Measurements from ENCODE around the gene ITGBL1.

Gene ITGBL1

GRCh38 chr13:101700598-101700997 lies 248.1 kb downstream of the ITGBL1 start:
- Mint-ChIP-seq H3K4me3 (no peak overlapping the region), H3K36me3 (ENCODE audit: low read depth) (no peaks in the 10 kb centered on the region), H3K9me3 (no peaks in the 10 kb centered on the region), H3K27ac (no peak overlapping the region), H3K4me1 (no peaks in the 10 kb centered on the region), H3K27me3 (ENCODE audit: low read depth) (no peaks in the 10 kb centered on the region)
- TF ChIP-seq, protein P1, sequence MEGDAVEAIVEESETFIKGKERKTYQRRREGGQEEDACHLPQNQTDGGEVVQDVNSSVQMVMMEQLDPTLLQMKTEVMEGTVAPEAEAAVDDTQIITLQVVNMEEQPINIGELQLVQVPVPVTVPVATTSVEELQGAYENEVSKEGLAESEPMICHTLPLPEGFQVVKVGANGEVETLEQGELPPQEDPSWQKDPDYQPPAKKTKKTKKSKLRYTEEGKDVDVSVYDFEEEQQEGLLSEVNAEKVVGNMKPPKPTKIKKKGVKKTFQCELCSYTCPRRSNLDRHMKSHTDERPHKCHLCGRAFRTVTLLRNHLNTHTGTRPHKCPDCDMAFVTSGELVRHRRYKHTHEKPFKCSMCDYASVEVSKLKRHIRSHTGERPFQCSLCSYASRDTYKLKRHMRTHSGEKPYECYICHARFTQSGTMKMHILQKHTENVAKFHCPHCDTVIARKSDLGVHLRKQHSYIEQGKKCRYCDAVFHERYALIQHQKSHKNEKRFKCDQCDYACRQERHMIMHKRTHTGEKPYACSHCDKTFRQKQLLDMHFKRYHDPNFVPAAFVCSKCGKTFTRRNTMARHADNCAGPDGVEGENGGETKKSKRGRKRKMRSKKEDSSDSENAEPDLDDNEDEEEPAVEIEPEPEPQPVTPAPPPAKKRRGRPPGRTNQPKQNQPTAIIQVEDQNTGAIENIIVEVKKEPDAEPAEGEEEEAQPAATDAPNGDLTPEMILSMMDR (IDR thresholded peaks at IDR 0.05; ENCODE audit: unreplicated experiment in 3 of 3), result no peak

DNA sequence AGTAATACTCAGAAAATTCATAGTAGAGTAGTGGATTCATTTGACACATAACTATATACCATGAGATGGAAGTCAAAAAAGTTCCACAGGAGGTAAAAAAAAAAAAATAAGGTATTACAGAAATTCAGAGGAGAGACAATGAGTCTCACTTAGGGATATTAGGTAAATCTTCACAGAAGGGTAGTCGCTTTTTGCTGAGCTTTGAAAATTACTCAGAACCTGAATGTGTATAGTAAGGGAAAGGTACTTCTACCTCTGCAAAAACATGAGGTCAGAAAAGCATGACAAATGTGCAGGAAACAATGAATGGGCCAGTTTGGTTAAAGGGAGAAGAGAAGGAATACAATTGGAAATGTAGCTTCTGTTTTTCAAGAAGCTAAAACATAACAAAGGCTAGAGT lies 250.6 kb downstream of the ITGBL1 start:
- H3K9me3 Mint-ChIP-seq, result no peaks in the 10 kb centered on the region
- TF ChIP-seq, protein P1 (IDR thresholded peaks at IDR 0.05; ENCODE audit: unreplicated experiment in 3 of 3), result no peak
- no peaks in the 10 kb centered on the region for H3K4me1 Mint-ChIP-seq
- H3K36me3 Mint-ChIP-seq (ENCODE audit: low read depth), result no peaks in the 10 kb centered on the region
- no peak overlapping the region for H3K27ac Mint-ChIP-seq
- H3K27me3 Mint-ChIP-seq (ENCODE audit: low read depth), result no peaks in the 10 kb centered on the region
- H3K4me3 Mint-ChIP-seq, result no peak overlapping the region

GRCh38 chr13:101703838-101704237 lies 251.4 kb downstream of the ITGBL1 start:
- TF ChIP-seq, protein P1 (IDR thresholded peaks at IDR 0.05; ENCODE audit: unreplicated experiment in 3 of 3), result no peak
- H3K27me3 Mint-ChIP-seq (ENCODE audit: low read depth), result no peaks in the 10 kb centered on the region
- H3K9me3 Mint-ChIP-seq, result no peaks in the 10 kb centered on the region
- no peak overlapping the region for H3K4me3 Mint-ChIP-seq
- no peaks in the 10 kb centered on the region for H3K4me1 Mint-ChIP-seq
- no peaks in the 10 kb centered on the region for H3K36me3 Mint-ChIP-seq (ENCODE audit: low read depth)
- no peak overlapping the region for H3K27ac Mint-ChIP-seq

DNA sequence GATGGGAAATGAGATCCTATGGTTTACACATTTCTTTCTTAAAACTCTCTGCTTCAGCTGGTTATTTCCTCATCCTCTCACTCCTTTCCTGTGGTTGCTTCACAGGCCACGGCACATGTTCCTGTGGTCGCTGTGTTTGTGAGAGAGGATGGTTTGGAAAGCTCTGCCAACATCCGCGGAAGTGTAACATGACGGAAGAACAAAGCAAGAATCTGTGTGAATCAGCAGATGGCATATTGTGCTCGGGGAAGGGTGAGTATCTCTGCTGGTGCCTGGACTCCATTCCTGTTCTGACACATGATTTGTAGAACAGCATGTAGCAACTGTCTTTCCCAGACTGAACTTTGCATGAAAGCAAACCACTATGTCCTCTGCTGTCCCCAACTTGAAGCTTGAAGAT lies 254.2 kb downstream of the ITGBL1 start:
- Mint-ChIP-seq H3K36me3 (ENCODE audit: low read depth) (no peaks in the 10 kb centered on the region), H3K4me1 (no peaks in the 10 kb centered on the region), H3K27me3 (ENCODE audit: low read depth) (no peaks in the 10 kb centered on the region), H3K27ac (no peak overlapping the region), H3K4me3 (no peak overlapping the region), H3K9me3 (no peaks in the 10 kb centered on the region)
- TF ChIP-seq, protein P1 (IDR thresholded peaks at IDR 0.05; ENCODE audit: unreplicated experiment in 3 of 3), result no peak

DNA sequence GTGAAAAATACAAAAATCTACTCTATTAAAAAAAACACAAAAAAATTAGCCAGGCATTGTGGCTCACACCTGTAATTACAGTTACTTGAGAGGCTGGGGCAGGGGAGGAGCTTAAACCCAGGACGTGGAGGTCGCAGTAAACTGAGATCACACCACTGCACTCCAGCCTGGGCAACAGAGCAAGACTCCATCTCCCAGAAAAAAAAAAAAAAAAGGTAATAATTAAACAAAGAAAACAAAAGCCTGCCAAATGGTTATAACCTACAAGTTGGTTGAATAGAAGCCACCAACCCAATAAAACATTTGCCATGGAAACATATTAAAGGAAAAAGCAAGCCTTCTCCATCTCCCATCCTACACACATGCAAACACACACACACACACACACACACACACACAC lies 255.2 kb downstream of the ITGBL1 start:
- TF ChIP-seq, protein P1 (IDR thresholded peaks at IDR 0.05; ENCODE audit: unreplicated experiment in 3 of 3), result no peak
- no peaks in the 10 kb centered on the region for H3K36me3 Mint-ChIP-seq (ENCODE audit: low read depth)
- H3K27ac Mint-ChIP-seq, result no peak overlapping the region
- no peaks in the 10 kb centered on the region for H3K4me1 Mint-ChIP-seq
- no peaks in the 10 kb centered on the region for H3K9me3 Mint-ChIP-seq
- H3K4me3 Mint-ChIP-seq, result no peak overlapping the region
- no peaks in the 10 kb centered on the region for H3K27me3 Mint-ChIP-seq (ENCODE audit: low read depth)

GRCh38 chr13:101708115-101708514 lies 255.6 kb downstream of the ITGBL1 start:
- TF ChIP-seq, protein P1 (IDR thresholded peaks at IDR 0.05; ENCODE audit: unreplicated experiment in 3 of 3), result no peak
- no peaks in the 10 kb centered on the region for H3K27me3 Mint-ChIP-seq (ENCODE audit: low read depth)
- H3K4me3 Mint-ChIP-seq, result no peak overlapping the region
- H3K9me3 Mint-ChIP-seq, result no peaks in the 10 kb centered on the region
- H3K27ac Mint-ChIP-seq, result no peak overlapping the region
- H3K36me3 Mint-ChIP-seq (ENCODE audit: low read depth), result no peaks in the 10 kb centered on the region
- H3K4me1 Mint-ChIP-seq, result no peaks in the 10 kb centered on the region
